HK-2 (cell line): ENCODE results near the gene SUMO1.
"Not testable (repeated sequence)": the region's sequence is repeated elsewhere in the genome, so short reads cannot be mapped to it uniquely, and the experiment has no call there.

Source experiments
- DNase-seq: peaks from one replicate; pipeline ENCODE4 v3.0.0-alpha.2; 2018; ENCODE audit not compliant: unreplicated experiment

The SUMO1 gene

DNA sequence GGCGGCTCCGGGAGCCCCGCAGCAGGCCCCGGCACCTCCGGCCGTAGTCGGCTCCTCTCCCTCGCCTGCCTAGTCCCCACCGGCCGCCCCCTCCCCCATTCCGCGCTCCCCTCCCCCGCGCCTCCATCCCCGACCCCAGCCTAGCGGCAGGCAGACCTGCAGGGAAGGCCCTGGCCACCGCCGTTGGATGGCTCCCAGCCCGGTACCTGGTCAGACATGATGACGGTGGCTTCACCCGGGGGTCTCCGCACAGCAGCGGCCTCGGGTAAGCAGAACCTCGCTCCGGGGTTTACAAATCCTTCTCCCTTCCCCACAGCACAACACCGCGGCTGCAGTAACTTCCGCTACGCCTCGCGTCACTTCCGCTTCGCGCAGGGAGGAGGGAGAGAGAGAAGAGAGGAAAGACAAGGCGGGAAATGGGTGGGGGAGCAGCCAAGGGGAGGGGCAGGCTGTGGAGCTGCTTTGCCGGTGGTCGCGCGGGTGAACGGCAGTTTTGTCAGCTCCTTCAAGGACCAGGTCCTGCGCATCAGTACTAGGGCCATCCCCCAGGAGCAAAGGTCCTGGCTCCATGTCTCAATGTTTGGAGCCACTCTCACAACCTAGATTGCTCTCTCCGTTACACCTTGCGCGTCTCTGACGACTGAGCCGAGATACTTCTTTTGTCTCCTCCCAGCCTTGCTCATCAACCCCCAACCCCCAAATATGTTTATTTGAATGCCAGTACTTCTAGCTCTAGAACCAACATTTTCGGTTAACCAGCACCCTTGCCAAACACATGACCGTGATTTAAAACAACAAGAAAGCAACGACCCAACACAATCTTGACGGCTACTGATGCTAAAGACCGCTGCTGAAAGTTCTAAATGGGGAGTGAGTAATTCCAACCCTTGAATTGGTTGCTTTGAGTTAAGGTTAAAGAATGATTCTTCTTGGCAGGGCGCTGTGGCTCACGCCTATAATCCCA lies at the start of gene SUMO1:
TSS of gene SUMO1 (minus strand) at position 364 of the 964 bp plus-strand sequence. CDS start at position 218, 146 bp downstream.
- DNase-seq = peak; percentile 85

DNA sequence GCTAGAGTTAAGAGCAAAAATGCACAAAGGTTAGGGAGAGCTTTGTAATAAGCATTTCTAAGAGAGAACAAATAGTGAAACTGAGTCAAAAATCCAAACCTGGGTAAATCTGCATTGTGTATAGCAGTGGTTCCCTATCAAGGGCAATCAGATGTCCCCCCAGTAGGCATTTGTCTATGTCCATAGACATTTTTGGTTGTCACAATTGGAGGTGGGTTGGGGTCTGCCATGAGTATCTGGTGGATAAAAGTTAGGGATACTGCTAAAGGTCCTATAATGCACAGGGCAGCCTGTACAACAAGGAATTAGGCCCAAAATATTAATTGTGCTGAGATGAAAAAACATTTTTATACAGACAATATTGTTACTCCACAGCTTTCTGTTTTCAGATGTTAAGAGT lies 48.2 kb upstream of the SUMO1 start:
- DNase-seq = no peak

DNA sequence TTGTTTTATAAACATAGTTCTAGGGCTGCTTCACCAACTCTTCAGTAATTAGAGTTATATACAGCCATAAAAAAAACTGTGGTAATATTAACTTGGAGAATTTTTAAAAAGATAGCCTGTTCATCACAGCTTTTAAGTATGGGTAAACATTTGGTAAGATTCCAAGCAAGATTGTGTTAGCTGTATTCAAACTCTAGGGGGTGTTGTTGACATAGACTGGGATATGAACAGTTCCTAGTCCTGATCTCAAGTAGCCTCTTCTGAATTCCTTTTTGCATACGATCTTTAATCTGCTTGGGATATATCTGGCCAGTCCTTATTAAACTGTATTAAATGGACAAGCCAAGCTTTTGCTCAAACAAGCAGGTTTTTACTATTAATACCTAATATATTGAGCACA lies 40.5 kb upstream of the SUMO1 start:
- DNase-seq = no peak

DNA sequence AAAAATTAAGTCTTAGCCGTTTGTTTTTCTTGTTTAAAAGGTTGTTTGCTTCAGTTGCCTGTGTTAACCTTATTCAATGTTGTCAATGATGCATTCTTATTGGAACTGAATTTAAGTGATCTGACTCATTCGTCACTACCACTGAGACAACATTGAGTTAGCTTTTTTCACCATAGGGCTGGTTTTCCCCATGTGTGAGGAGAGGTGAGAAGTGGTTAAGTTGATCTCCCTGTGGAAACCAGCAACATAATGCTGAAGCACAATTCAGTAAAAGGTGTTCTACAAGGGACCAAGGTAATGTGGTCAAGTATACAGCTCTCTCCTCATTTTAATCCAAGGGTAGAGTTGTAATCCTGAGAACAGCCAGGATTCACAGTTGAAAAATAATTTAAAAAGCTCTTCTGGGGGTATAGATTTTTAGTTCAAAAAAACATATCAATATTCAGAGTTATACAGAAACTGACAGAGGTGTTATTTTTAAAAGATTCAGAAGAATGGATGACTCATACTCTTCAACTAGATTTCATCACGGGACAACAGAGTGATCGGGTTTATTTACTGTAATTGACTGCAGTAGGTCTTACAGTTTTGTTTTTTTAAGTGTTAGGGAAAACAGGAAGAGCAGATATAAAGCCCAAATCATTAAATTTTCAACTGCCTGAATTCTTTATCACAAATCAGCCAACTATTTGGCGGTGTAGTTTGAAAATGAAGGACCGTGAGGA lies 39.8 kb upstream of the SUMO1 start:
- DNase-seq = no peak

DNA sequence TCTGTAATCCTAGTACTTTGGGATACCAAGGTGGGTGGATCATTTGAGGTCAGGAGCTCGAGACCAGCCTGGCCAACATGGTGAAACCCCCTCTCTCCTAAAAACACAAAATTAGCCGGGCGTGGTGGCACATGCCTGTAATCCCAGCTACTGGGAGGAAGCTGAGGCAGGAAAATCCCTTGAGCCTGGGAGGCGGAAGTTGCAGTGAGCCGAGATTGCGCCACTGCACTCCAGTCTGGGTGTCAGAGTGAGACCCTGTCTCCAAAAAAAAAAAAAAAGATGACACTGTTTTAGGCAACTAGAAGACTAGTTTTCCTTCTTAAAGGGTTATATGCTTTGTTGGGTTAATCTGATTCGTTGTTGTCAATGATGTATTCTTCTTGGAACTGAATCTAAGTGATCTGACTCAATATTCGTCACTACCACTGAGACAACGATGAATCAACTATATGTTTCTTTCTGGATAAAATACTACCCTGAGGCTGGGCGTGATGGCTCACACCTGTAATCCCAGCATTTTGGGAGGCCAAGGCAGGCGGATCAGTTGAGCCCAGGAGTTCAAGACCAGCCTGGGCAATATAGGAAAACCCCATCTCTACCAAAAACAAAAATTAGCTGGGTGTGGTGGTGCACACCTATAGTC lies 37.8 kb upstream of the SUMO1 start:
- DNase-seq = not testable (repeated sequence)

DNA sequence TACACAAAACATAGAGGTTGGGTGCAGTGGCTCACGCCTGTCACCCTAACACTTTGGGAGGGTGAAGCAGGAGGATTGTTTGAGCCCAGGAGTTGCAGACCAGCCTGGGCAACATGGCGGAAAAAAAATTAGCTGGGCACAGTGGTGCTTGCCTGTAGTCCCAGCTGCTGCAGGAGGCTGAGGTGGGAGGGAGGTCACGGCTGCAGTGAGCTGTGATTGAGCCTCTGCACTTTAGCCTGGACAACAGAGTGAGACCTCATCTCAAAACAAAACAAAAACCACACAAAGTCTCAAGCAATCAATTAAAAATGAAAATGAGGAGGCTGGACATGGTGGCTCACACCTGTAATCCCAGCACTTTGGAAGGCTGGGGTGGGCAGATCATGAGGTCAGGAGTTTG lies 32.1 kb upstream of the SUMO1 start:
- DNase-seq = no peak

DNA sequence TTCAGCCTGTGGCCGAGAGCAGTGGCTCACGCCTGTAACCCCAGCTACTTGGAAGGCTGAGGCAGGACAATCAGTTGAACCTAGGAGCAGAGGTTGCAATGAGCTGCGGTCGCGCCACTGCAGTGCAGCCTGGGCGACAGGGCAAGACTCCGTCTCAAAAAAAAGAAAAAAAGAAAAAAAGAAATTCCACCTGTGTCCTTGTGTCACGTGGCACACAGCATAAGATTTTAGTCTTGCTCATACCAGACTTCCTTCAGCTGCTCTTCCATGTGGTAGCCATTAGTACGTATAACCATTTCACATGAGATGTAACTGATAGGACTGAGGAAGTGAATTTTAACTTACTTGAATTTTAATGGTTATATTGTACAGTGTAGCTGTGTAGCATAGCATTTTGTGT lies 31.2 kb upstream of the SUMO1 start:
- DNase-seq = no peak

DNA sequence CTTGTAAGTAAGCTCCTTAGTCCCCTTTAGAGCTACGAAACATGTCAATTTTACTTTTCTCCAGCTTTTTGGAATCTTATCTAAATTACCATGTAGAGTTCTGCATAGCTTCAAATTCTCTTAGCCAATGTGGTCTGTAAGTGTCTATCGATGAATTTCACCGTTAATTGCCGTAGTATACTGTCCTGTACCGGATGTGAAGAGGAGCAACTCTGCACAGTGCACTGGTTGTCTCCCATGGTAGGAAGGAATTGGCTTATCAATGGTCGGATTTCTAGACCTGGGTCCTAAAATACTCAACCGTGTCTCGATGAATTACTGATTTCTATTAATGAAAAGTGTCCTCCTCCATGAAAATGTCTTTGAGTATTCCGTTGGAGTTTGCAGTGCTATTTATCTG lies 29.1 kb upstream of the SUMO1 start:
- DNase-seq = no peak

DNA sequence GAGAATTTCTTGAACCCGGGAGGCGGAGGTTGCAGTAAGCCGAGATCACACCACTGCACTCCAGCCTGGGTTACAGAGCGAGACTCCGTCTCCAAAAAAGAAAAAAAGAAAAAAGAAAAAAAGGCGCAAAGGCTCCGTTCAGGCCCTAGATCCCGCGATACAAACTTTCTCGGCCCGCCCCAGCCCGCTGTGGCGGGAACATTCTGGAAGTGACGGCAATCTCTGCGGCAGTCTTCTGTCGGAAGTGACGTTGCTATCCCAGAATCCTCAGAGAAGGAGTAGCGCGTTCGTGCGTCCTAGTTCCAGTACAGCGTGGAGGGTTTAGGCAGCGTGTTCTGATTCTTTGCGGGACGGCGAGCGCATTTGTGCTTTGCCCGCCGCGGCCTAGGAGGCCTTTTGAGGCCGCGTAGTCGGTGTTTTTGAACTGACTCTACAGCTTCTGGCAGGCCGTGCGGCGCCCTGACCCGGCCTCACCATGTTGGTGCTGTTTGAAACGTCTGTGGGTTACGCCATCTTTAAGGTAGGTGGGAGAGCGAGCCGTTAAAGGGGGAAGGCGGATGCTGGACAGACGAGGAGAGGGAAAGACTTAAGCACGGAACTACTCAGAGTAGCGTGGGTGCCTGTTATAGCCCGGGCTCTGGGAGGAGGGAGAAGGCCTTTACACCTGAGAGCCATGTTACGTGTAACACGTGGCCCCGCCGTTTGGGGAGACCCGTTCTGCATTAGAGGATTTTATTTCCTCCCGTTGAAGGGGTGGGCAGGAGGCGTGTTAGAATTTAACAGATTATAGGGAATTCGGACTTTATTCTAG lies 27.3 kb upstream of the SUMO1 start, which contains the start of gene NOP58:
TSS of gene NOP58 (plus strand) at position 297 of the 811 bp plus-strand sequence. CDS start at position 476, 179 bp downstream.
- peak; percentile 91 for DNase-seq

DNA sequence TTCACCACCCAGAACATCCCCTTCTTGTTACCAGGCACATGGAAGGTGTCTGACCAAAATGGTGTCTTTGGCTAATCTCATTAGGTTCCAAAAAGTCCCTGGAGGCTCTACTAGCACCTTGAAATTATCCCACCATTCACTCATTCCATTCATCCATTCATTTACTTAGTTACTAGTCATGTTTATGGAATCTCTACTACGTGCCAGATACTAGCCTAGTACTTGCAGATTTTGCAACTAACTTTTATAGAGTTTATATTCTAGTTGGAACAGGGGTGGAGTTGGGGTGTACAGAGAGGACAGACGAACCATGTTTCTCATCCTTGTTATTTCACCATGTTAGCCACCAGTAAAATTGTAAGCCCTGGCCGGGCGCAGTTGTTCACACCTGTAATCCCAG lies 23.1 kb upstream of the SUMO1 start:
- DNase-seq = no peak

DNA sequence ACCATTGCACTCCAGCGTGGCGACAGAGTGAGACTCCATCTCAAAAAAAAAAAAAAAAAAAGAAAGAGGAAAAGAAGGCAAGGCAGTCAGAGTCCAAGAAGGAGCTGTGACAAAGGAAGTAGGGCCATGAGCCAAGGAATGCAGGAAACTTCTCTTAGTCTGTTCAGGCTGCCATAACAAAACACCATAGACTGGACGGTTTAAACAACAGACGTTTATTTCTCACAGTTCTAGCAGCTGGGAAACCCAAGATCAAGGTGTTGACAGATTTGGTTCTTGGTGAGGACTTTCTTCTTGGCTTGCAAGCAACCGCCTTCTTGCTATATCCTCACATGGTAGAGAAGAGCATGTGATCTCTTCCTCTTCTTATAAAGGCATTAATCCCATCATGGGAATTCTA lies 13.1 kb upstream of the SUMO1 start:
- no peak for DNase-seq

DNA sequence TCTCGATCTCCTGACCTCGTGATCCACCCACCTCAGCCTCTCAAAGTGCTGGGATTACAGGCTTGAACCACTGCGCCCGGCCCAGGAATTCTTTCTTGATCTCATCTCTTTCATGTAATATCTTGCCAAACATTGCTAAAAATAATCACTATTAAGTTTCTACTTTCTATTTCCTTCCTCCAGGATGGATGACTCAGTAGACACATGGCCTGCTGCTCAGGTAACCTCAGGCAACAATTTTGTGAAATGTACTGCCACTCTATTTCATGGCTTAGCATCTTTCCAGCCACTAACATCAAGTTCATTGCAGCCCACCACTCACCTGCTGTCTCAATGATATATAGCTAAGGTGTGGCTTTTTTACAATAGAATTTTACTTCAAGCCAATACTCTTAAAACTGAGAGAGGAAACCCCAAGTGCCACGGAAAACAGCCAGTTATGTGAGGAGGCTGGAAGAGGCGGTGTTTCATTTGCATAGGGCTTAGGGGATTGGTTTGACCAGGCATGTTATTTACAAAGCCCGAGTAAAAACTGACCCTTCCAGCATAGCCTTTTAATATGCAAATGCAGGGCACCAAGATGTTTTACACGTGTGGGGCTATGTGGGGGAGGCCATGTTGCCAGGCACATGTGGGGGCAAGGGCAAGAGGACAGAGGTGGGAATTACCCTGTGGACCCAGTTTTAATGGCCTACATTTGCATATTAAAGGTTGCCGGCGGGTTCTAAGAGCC lies 11.3 kb upstream of the SUMO1 start:
- no peak for DNase-seq

DNA sequence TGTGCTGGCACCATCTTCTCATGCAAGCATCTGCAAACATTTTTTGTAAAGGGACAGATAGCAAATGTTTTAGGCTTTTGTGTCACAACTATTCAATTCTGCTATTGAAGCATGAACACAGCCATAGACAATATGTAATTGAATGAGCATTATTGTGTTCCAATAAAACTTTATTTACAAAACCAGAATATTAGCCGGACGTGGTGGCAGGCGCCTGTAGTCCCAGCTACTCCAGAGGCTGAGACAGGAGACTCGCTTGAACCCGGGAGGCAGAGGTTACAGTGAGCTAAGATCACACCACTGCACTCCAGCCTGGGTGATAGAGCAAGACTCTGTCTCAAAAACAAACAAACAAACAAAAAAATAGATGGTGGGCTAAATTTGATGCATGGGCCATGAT lies 9.3 kb upstream of the SUMO1 start:
- DNase-seq = not testable (repeated sequence)

DNA sequence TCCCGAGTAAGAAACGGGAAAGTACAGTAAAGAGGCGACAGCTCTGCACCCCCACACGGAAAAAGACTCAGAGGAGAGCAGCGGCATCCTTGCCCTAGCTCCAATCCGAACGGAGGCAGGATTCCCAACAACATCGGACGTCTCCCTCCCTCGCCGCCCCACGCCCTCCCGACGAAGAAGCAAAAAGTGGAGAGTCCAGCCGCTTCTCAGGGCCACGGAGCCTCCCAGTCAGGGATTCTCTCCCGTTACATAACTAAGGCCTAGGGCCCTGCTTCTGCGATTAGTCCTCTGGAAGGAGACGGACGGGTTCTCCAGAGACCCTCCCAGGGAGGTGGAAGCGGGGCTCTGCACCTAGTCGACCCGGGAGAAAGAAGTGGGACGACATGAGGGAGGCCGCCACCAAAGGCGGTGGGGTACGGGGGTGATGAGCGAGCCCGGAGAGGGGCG lies 587 bp downstream of the SUMO1 start:
- peak; percentile 57 for DNase-seq

DNA sequence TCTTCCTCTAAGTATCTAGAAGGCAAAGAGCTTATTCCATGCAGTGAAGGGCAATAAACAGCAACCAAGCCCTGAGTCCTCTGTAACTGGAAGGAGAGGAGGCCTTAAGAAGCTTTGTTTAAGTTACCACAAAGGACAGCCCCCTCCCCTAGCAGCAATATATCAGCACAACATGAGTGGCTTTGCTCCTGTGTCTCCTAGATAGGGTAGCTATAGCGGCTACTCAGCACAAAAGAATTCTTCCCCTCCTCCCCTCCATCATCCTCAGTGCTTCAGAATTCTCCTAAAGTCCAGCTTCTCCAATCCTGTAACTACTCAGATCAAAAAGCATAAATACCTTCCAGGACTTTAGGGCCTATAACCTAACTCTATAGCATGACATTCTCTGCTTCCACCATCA lies 16.5 kb downstream of the SUMO1 start:
- DNase-seq = no peak

DNA sequence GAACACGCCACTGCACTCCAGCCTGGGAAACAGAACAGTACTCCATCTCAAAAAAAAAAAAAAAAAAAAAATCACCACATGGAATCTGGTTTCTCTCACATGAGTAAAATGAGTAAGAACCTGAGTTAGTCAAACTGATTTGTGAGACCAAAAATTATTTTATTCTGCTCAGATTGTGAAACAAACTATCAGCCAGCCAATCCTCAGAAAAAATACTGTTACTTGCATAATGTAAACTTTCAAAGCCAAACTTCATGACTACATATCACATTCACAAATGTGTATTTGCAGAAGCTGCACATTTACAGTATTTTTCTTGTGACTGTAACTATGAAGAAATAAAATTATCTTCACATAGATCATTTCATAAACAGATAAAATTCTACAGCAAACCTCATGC lies 23.2 kb downstream of the SUMO1 start:
- no peak for DNase-seq

DNA sequence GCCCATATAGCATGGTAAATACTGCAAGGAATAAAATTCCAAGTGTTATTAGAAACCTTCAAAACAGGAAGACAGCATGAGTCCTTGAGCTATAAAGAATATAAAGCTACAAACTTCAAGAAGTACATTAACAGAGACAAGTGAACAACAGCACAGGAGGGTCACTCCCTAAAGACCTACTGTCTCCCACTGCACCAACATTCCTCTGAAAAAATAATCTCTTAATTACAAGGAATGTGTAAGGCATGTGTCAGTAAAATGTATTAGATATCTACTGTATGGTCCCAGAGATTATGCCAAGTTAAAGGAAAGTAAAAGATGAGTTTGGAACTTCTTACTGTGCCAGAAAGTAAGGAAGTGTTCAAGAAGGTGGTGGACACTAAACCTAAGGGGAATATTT lies 29.9 kb downstream of the SUMO1 start:
- no peak for DNase-seq

DNA sequence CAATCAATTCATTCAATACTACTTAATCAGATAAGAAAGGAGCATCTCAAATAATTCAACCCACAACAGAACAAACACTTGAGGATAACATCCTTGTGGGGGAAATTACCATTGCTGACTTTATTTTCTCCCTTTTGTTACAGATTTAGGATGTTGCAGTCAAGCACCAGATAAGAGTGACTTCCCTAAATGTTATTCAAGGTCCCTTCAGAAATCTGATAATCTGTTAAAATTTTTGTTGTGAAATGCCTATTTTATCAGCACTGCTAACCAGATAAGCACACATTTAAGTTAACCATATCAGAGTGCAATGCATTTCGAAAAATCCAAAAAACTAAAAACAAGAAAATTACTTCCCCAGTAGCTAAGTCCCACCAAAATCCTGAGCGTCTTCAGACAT lies 33.5 kb downstream of the SUMO1 start:
- no peak for DNase-seq

DNA sequence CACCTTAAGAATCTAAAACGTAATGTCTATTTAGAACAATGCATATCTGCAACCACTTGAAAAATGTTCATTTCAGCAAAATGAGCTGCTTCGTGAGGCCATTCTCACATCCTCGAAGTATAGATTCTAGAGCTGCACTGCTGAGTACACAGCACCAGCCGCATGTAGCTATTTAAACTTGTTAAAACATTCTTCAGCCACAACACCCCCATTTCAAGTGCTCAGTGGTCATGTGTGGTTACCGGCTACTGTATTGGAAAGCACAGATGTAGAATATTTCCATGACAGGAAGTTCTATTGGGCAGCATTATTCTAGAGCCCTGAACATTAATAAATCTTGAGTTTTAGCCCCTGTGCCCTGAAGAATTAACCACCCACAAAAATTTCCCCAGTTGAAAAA lies 35.0 kb downstream of the SUMO1 start:
- no peak for DNase-seq

DNA sequence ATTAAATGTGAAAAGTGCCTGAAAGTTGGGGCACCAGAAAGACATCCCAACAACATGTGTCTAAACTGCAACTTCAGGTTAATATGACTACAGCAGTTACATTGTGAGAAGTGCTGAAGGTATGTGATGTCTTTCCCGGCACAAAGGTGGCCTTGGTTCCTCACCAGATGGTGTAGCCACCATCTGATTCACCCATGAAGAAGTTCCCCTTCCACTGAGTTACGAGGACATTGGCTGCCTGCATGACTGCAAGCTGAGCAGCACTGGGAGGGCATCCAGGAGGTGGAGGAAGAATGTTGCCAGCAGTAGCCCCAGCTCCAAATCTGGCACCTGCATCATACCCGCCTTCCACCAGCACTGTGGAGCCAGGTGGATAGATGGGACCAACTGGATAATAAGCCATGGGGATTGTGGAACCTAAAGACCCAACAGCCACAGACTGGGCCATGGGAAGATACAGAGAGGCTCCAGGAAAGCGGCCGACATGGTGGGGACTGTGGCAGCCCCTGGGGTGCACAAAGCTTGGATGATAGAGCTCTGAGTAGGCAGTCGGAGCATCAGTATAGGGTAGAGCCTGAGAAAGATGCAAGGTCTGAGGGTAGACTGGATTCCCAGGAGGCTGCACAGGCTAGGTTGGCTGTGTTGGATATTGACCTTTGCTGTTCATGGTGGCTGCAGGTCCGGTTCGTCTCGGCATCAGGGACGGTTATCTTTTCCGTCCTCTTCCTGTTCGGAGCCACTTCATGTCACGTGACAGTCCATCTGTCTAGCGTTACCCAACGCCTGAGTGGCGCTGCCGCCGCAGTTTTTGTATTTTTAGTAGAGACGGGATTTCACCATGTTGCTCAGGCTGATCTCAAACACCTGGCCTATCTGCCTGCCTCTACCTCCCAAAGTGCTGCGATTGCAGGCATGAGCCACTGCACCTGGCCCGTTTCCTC lies 36.9 kb downstream of the SUMO1 start:
- DNase-seq = no peak
